Transverse colon (tissue), 4 donors: Measurements from ENCODE around the gene DOCK9.

ENCODE experiments used
- POLR2A ChIP-seq: fragments of 450-650 bp; IDR thresholded peaks from one replicate; pipeline ENCODE4 v1.6.1; 2016; ENCODE audit warnings: antibody characterized with exemption, mild to moderate bottlenecking, moderate library complexity
- POLR2AphosphoS5 ChIP-seq, 3 donors: sonication (generic); formaldehyde crosslinking; IDR thresholded peaks; one replicate each; pipeline ENCODE4 v1.6.1; 2016; ENCODE audit warnings: antibody characterized with exemption in 3 of 3
- TF ChIP-seq, protein P1 (sequence below), 5 experiments: fragments of 200-600 bp in 3 of 5; fragments of 450-650 bp in 2 of 5; sonication (generic) in 3 of 5; IDR thresholded peaks; 1 replicate in 2 of 5; 2 replicates in 3 of 5; pipeline ENCODE4 v1.5.1; 2016 to 2017; ENCODE audit warnings: antibody characterized with exemption in 5 of 5, inconsistent platforms in 3 of 5, mild to moderate bottlenecking in 2 of 5, moderate library complexity in 1 of 5

DNA sequence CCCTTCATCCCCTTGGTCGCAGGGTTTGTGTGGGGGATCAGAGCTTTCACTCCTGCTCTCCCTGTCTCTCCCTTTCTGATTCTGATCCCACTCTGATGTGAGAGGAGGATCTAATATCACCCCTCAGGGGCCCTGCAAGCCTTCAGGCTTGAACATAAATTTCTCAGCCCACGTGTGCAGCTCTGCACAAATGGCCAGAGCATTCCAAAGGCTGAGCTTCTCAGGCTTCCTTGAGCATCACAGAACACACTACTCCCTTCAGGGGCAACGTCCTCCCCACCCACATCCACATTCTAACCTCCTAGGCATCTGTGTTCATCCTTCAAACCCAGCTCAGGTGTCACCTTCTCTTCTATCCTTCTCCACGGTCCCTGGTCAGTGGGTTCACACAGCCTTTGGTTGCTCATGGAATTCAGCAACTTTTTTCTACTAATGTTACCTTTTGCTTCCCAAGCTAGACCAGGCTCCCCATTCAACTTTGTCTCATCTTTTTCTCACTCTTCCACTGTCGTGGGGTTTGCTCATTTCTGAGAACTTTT lies 24.4 kb upstream of the DOCK9 start:
- TF ChIP-seq POLR2AphosphoS5 (IDR thresholded peaks at IDR 0.05), result no peak
- TF ChIP-seq, protein P1, sequence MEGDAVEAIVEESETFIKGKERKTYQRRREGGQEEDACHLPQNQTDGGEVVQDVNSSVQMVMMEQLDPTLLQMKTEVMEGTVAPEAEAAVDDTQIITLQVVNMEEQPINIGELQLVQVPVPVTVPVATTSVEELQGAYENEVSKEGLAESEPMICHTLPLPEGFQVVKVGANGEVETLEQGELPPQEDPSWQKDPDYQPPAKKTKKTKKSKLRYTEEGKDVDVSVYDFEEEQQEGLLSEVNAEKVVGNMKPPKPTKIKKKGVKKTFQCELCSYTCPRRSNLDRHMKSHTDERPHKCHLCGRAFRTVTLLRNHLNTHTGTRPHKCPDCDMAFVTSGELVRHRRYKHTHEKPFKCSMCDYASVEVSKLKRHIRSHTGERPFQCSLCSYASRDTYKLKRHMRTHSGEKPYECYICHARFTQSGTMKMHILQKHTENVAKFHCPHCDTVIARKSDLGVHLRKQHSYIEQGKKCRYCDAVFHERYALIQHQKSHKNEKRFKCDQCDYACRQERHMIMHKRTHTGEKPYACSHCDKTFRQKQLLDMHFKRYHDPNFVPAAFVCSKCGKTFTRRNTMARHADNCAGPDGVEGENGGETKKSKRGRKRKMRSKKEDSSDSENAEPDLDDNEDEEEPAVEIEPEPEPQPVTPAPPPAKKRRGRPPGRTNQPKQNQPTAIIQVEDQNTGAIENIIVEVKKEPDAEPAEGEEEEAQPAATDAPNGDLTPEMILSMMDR (IDR thresholded peaks at IDR 0.05), result no peak
- TF ChIP-seq POLR2A, result no peak
